Common myeloid progenitor, CD34-positive (primary cell): ENCODE data around the gene FHIP2A. TPM values are rescaled to one million over a fixed set of nuclear protein-coding genes. Genes with fewer than 3 reads are reported as not detected.
"Not testable (repeated sequence)": the region's sequence is repeated elsewhere in the genome, so short reads cannot be mapped to it uniquely, and the experiment has no call there.

Experiments used
- CTCF ChIA-PET: fragments of 350-600 bp; sonication (Branson Sonifier 250); formaldehyde crosslinking; loops from one replicate; lab custom pipeline; 2021; ENCODE audit warnings: antibody characterized with exemption; lab: Charles Lee
- POLR2A ChIA-PET: fragments of 350-600 bp; sonication (Branson Sonifier 250); formaldehyde crosslinking; loops from one replicate; lab custom pipeline; 2021; ENCODE audit warnings: antibody characterized with exemption; lab: Charles Lee
- DNase-seq, 3 donors: peaks; one replicate each; pipeline versions ENCODE4 v3.0.0 to v3.0.0-alpha.2; 2013
- H3K27ac ChIP-seq, 2 experiments: 1 replicate in 1 of 2; 2 replicates in 1 of 2; pipeline ENCODE4 v1.7.0; 2013; ENCODE audit warnings: inconsistent platforms in 2 of 2, low read length in 2 of 2, mild to moderate bottlenecking in 2 of 2, low read depth in 1 of 2, moderate library complexity in 1 of 2; ENCODE audit not compliant: severe bottlenecking in 2 of 2, insufficient read depth in 1 of 2, poor library complexity in 1 of 2
- H3K27me3 ChIP-seq, 5 experiments: replicated peaks in 2 of 5; 1 replicate in 3 of 5; 2 replicates in 2 of 5; pipeline versions ENCODE4 v1.6.1 to v1.7.0; 2013; ENCODE audit warnings: low read length in 4 of 5, mild to moderate bottlenecking in 2 of 5, moderate library complexity in 2 of 5, inconsistent platforms in 1 of 5; ENCODE audit not compliant: insufficient read depth in 5 of 5, control insufficient read depth in 4 of 5
- H3K36me3 ChIP-seq, 4 experiments: 1 replicate in 2 of 4; 2 replicates in 2 of 4; pipeline versions ENCODE4 v1.6.1 to v1.7.0; 2013; ENCODE audit warnings: low read length in 3 of 4, control low read depth in 1 of 4, mild to moderate bottlenecking in 1 of 4; ENCODE audit not compliant: control insufficient read depth in 4 of 4, insufficient read depth in 4 of 4
- H3K4me1 ChIP-seq, 4 experiments: 1 replicate in 3 of 4; 2 replicates in 1 of 4; pipeline versions ENCODE4 v1.6.1 to v1.7.1; 2013; ENCODE audit warnings: low read length in 3 of 4, mild to moderate bottlenecking in 3 of 4, control low read depth in 1 of 4, inconsistent platforms in 1 of 4, moderate library complexity in 1 of 4; ENCODE audit not compliant: control insufficient read depth in 4 of 4, insufficient read depth in 4 of 4; ENCODE audit errors: control extremely low read depth in 1 of 4
- H3K4me3 ChIP-seq, 7 experiments: 1 replicate in 4 of 7; 2 replicates in 3 of 7; pipeline versions ENCODE4 v1.5.1 to v1.7.0; 2013; ENCODE audit warnings: mild to moderate bottlenecking in 7 of 7, low read length in 6 of 7, moderate library complexity in 6 of 7, inconsistent platforms in 2 of 7, low read depth in 2 of 7, control low read depth in 1 of 7; ENCODE audit not compliant: insufficient read depth in 4 of 7, control insufficient read depth in 1 of 7; ENCODE audit errors: extremely low read depth in 1 of 7
- H3K9me3 ChIP-seq, 5 experiments: 1 replicate in 4 of 5; 2 replicates in 1 of 5; pipeline versions ENCODE4 v1.6.1 to v1.7.1; 2013; ENCODE audit warnings: low read length in 4 of 5, mild to moderate bottlenecking in 2 of 5, inconsistent platforms in 1 of 5, low read depth in 1 of 5, moderate library complexity in 1 of 5; ENCODE audit not compliant: control insufficient read depth in 4 of 5, insufficient read depth in 2 of 5; ENCODE audit errors: control extremely low read depth in 1 of 5
- WGBS: methylation state at CpG from one replicate; pipeline ENCODE4 v1.1.5; 2013; ENCODE audit not compliant: insufficient coverage; 5-methylcytosine and 5-hydroxymethylcytosine counted together
- polyA plus RNA-seq: library from polyadenylated mRNA; unstranded; fragments of 120-200 nt; gene quantifications from one replicate; pipeline ENCODE4 v1.2.1, GENCODE V29; 2013

The FHIP2A gene, protein sequence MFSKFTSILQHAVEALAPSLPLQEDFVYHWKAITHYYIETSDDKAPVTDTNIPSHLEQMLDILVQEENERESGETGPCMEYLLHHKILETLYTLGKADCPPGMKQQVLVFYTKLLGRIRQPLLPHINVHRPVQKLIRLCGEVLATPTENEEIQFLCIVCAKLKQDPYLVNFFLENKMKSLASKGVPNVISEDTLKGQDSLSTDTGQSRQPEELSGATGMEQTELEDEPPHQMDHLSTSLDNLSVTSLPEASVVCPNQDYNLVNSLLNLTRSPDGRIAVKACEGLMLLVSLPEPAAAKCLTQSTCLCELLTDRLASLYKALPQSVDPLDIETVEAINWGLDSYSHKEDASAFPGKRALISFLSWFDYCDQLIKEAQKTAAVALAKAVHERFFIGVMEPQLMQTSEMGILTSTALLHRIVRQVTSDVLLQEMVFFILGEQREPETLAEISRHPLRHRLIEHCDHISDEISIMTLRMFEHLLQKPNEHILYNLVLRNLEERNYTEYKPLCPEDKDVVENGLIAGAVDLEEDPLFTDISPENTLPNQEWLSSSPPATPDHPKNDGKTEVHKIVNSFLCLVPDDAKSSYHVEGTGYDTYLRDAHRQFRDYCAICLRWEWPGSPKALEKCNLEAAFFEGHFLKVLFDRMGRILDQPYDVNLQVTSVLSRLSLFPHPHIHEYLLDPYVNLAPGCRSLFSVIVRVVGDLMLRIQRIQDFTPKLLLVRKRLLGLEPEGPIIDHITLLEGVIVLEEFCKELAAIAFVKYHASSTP
- polyA plus RNA-seq, result 36.0 TPM

- CTCF ChIA-PET, result interaction anchor here (0.9 to 3.6 kb wide), 21 partner anchors 9 to 517 kb away, joined by 3 to 26 read pairs (median 4); no protein-coding TSS in a partner anchor
Observed at GRCh38 chr10:114821293-114821914, at the start of gene FHIP2A. TSS of gene FHIP2A (plus strand) at chr10:114821780. CDS start at chr10:114822079, 299 bp downstream.

GRCh38 chr10:114772496-114773196, 48.9 kb upstream of the FHIP2A start:
- CTCF ChIA-PET, result interaction anchor here (0.7 kb wide), 1 partner anchor 221 kb away, joined by 3 read pairs; no protein-coding TSS in a partner anchor
- no CpG with 5 or more reads among the region's 1 CpG for WGBS
- POLR2A ChIA-PET, result interaction anchor here (0.6 kb wide), 1 partner anchor 108 kb away, joined by 3 read pairs; no protein-coding TSS in a partner anchor
- no peak overlapping the region for H3K4me3 ChIP-seq
- no peak overlapping the region for H3K27ac ChIP-seq
- no peaks in the 10 kb centered on the region for H3K27me3 ChIP-seq
- H3K36me3 ChIP-seq, result no peaks in the 10 kb centered on the region
- H3K9me3 ChIP-seq, result no peaks in the 10 kb centered on the region
- no peak for DNase-seq
- H3K4me1 ChIP-seq, result peaks cover 0 to 2% (median 0%) of the 10 kb centered on the region in 4 experiments

More at GRCh38 chr10:114821293-114821914, at the start of gene FHIP2A:
- WGBS, result 5% methylated on average over 46 of the region's 59 CpGs
- Histone ChIP-seq H3K4me3 (peak within 1 kb of the TSS; percentile 82 to 96 (median 90)), H3K36me3 (peaks cover 0 to 4% (median under 1%) of the 10 kb centered on the region in 4 experiments), H3K27ac (peak within 1 kb of the TSS; percentile 93 to 95), H3K9me3 (no peaks in the 10 kb centered on the region), H3K27me3 (no peaks in the 10 kb centered on the region), H3K4me1 (peaks cover 10 to 37% (median 21%) of the 10 kb centered on the region in 4 experiments)
- POLR2A ChIA-PET, result interaction anchor here (0.8 to 2.9 kb wide), 4 partner anchors 10 to 273 kb away, joined by 3 to 10 read pairs (median 4); no protein-coding TSS in a partner anchor
- peak; percentile 81 to 86 (median 83) for DNase-seq

DNA sequence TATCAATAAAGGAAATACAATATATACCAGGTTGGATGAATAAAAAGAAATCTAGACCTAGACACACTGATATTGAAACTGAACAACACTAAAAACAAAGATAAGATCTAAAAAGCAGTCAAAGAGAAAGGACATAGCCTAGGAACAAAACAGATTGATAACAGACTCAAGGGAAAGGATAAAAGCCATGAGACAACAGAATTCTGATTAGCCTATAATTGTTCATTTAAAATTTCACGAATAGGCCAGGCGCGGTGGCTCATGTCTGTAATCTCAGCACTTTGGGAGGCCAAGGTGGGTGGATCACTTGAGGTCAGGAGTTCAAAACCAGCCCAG, 48.4 kb upstream of the FHIP2A start:
- no peaks in the 10 kb centered on the region for H3K9me3 ChIP-seq
- no CpG with 5 or more reads among the region's 3 CpGs for WGBS
- no peaks in the 10 kb centered on the region for H3K36me3 ChIP-seq
- no peak overlapping the region for H3K27ac ChIP-seq
- ChIA-PET CTCF (no interaction called here), POLR2A (no interaction called here)
- H3K4me1 ChIP-seq, result peaks cover 0 to 1% (median 0%) of the 10 kb centered on the region in 4 experiments
- DNase-seq, result no peak
- no peak overlapping the region for H3K4me3 ChIP-seq
- no peaks in the 10 kb centered on the region for H3K27me3 ChIP-seq

- H3K4me3 ChIP-seq, H3K36me3 ChIP-seq, H3K4me1 ChIP-seq, H3K27ac ChIP-seq, POLR2A ChIA-PET, H3K9me3 ChIP-seq, CTCF ChIA-PET, DNase-seq, H3K27me3 ChIP-seq: not testable (repeated sequence)
- no CpG with 5 or more reads among the region's 3 CpGs for WGBS
Observed at GRCh38 chr10:114775082-114775481, 46.5 kb upstream of the FHIP2A start.

- WGBS, result 100% methylated on average over 1 of the region's 1 CpG
- Histone ChIP-seq H3K9me3 (no peaks in the 10 kb centered on the region), H3K27ac (no peak overlapping the region), H3K36me3 (no peaks in the 10 kb centered on the region), H3K4me1 (peaks cover 2 to 12% (median 11%) of the 10 kb centered on the region in 4 experiments), H3K27me3 (no peaks in the 10 kb centered on the region), H3K4me3 (no peak overlapping the region)
- DNase-seq, result no peak
- CTCF ChIA-PET, result interaction anchor here (2.5 kb wide), 1 partner anchor 226 kb away, joined by 7 read pairs; no protein-coding TSS in a partner anchor
- POLR2A ChIA-PET, result no interaction called here
Observed at GRCh38 chr10:114777415-114777814, 44.2 kb upstream of the FHIP2A start.

- ChIA-PET CTCF (interaction anchor here (2.5 to 7.0 kb wide), 2 partner anchors 229 kb away, joined by 7 to 76 read pairs; no protein-coding TSS in a partner anchor), POLR2A (interaction anchor here (0.6 kb wide), 1 partner anchor 21 kb away, joined by 3 read pairs; no protein-coding TSS in a partner anchor)
- H3K4me3 ChIP-seq, result no peak overlapping the region
- no peaks in the 10 kb centered on the region for H3K9me3 ChIP-seq
- H3K27ac ChIP-seq, result no peak overlapping the region
- H3K27me3 ChIP-seq, result no peaks in the 10 kb centered on the region
- peaks cover 0 to 4% (median 0%) of the 10 kb centered on the region in 4 experiments for H3K36me3 ChIP-seq
- WGBS, result 57% methylated on average over 1 of the region's 3 CpGs
- peak in 2 of 3 donors; percentile 43 to 58 for DNase-seq
- peaks cover 2 to 12% (median 11%) of the 10 kb centered on the region in 4 experiments for H3K4me1 ChIP-seq
Observed at GRCh38 chr10:114779803-114780576, 41.6 kb upstream of the FHIP2A start.
